ENCODE data around the gene MSX2.

MSX2 gene

GRCh38 chr5:174718880-174719610 lies 5.3 kb upstream of the MSX2 start:
- DNase-seq, result no peak

DNA sequence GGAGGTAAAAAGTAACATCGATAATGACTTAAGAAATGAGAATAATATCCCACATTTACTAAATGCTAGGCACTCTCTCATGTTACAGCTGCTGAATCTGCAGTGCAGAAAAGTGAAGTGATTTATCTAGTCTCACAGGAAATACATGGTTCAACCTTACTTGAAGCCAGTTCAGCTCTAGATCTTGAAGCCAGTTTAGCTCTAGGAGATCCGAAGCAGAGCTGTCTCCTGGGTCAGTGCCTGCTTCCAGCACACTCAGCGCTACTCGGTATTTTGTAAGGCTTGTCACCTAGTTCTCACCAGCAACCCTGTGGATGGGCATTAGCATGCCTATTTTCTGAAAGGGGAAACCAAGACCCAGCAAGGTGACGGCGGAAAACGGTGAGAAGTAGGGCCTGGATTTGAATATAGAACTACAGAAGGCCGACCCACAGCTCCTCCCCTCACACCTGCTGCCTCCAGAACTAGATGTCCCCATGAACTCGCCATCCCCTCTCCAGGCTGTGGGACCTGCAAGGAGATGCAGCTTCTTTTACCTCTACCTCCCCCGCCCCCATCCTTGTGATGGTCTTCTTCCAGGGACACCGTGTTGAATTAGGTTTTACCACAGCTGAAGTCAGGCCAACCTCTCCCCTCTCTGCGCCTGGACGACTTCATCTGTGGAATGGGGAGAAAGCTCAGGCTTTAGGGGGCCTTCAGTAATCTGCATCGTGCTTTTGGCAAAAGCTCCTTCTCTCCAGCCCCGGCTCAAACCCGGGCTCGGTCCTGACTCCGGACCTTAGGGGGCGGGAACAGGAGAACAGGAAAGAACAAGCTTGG lies 4.4 kb upstream of the MSX2 start:
- DNase-seq, result no peak

DNA sequence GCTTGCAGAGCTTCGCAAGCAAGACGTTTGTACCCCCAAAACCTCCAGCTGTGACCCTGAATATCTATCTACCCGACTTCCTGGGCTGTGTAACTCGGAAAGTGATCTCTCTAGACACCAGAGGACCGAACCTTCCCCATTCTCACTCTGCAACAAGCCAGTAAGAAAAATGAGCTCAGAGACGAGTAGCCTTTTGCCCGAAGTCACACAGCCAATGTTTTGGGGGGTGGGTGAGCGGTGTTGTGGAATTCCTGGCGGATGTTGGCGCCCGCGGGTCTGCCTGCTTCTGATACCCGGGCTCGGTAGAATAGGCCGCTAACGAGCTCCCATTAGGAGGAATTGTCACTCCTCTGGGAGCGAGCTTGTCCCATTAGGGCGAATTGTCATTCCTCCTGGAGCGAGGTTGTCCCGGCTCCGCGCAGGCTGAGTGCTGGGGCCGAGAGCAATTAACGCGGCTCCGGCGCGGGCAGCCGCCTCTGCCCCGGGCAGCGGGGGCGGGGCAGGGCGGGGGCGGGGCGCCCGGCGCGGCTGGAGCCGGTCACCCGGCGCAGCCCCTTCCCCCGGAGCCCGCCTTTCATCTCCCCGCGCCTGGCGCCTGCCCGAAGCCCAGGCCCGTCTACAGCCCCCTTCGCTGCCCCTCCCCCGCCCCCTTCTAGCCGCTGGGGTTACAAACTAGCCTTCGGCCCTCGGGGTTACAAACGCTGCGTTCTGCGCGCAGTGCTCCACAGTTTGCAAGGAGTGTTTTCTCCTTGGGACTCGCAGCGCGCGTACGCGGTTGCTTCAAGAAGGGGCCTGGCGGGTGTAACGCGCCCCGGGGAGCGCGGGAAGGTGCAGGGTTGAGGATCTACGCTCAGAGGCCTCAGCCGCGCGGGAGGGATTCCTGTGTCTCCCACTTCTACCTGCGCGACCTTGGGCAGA lies 3.5 kb upstream of the MSX2 start:
- DNase-seq, result no peak

- DNase-seq, result no peak
Measured at GRCh38 chr5:174721530-174722432, 2.6 kb upstream of the MSX2 start.

DNA sequence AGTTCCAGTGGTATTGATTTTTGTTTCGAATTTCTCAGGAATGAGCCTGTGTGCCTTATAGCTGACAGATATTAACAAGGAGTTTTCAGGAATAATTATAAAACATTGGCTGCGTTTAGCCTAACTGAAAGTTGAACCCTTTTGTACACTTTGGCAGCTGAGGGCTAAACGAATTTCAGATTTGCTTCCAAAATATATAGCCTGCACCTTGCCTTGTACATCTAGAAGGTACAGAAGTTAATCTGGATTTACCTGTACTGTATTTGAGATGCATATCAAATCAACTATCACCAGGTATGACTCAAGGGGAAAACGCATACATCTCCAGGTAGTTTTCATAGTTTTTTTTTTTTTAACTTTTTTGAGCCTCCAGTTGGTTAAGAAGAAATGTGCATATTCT lies 1.9 kb upstream of the MSX2 start:
- DNase-seq, result no peak

- DNase-seq, result no peak
Measured at GRCh38 chr5:174723315-174723978, 935 bp upstream of the MSX2 start.

DNA sequence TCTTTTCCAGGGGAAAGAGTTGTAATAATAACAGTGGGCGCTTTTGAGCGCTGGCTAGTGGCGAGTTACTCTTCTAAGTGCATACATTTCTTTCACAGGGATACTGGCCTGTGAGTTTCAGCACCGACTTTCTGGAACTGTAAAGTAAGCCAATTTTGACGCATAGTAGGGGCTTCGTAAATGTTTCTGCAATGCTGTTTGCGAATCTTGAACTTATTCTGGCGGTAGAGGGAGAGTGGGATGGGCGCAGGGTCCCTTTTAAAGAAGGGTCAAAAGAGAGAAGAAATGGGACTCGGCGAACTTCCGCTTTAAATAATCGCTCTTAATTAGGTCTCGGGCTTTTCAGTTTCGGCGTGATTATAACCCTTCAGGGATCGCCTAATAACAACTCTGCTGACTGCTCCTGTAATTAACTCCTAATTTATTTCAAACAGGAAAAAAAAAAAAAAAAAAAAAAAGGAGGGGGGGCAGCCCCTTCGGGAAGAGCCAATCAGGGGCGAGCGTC lies 351 bp upstream of the MSX2 start:
- DNase-seq, result no peak

DNA sequence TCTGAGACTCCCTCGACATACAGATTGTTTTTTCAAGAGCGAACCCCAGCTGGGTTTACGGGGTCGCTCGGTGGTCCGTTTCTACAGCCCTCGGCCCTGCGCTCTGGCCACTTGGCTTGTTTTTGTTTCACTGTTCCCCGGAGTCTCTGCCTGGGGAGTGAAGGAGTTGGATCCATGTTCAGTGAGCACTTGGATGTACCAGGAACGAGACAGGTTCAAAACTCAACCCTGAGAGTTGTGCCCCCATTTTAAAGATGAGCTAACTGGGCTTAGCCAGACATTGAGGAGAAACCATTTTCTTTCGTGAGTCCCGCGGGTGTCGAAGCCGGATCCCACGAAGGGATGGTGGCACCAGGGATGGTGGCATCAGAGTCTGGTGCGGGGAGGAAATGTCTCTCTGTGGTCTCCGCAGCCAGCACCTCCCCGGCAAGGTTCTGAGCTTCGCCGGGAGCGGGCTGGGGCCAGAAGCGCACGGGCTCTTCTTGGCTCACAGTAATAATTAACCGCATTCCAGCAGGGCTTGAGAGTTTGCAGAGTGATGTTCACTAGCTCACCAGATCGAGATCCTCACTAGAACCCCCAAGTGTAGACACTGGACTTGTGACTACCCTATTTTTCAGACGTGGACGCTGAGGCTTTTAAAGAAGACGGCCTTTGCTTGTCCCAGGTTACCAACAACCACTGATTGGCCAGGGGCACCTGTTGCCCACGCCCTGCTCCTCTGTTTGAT lies 1.0 kb downstream of the MSX2 start:
- no peak for DNase-seq

DNA sequence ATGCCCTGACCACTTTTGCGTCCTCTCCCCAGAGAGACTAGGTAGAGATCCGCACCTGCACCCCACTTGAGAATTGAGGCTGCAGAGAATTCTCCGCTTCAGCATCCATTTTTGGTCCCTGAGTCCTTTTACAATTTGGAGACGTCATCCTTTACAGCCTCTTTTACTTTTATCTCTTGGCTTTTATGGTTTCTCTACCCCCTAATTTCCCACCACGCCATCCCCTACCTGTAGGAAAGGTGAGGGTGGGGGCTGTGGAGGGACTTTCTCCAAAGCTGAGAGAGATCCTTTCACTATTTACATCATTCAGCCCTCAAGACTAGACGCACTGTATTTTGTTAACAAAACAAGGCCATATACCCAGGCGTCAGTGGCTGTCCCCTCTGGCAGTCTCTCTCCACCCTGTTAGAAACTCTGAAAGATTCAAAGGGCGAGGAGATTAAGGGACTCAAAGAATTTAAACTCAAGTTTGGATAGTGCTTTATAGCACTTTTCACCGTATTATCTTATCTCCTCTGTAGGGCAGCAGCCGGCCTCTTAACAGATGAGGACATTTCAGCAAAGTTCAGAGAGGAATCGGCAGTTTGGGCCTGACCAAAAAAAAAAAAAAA lies 1.7 kb downstream of the MSX2 start:
- no peak for DNase-seq

DNA sequence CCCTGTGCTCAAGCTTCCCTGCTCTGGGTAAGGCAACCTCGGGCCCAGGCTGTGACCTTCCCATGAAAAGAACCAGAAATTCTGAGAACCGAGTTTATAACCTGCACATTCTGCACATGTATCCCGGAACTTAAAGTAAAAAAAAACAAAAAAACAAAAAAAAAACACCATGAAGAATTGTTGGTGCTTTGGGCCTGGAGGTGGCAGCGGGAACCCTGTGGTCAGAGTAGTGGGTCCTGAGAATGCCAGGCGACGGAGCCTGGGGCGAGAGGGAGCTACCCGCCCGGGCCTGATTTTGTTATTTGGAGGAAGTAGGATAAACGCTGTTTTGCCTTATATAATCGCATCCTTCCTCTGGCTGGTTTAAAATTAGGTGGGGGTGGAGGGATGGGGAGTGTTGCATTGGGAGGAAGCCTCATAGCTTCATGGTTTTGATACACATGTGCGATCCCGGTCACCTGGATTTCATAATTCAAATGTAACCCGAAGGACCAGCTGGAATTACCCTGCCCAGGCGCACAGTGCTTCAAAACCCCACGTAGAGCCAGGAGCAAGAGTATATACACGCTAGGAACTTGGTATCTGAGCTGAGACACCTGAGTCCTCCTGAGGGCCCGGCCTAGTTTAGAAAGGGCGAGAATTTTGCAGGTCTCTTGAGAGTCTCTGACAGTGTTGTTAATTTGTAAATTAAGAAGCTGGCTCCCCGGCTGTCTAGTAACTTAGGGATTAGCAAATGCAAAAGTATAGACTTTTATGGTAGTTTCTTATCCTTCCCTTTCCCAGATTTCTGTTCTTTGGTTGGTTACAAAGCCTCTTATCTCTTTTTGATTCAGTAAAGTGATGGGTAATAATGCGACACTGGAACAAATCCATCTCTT lies 2.8 kb downstream of the MSX2 start:
- no peak for DNase-seq

DNA sequence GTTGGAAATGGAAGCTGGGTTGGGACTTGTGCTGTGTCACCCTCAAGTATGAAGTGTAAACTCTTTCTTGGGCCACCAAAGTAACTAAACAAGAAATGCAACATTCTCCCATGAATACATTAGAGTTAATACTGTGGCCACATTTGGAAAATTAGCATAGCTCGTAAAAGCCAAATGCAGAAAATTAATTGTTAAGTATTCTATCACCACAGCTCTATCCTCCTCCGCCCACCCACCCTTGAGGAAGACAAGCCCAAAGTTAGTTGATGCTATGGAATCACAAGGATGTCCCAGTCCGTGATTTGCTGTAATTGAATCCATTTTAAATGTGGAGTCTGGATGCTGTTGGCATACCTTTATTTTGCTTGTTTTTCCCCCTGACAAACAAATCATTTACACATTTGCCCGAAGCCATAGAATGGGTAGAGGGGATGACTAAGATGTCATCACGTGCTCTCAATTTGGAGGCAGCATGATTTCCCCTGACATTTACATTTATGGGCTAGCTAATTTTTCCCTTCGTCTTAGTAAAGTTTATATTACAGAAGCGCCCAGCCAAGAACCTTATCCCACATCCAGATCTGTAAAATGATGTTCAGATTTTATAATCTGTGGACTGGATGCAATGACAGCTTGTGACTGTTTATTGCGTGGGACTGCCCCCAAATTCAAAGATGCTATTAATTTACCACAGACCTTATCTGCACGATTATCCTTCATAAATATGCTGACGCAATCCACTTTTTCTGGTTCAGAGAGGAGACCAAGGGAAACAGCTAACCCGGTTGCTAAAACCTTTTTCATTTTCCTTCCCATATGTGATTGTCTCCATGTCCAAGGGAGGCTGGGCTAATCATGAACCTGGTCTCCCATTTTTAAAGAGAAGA lies 3.7 kb downstream of the MSX2 start:
- DNase-seq, result no peak

- DNase-seq, result no peak
Measured at GRCh38 chr5:174729075-174729680, 4.8 kb downstream of the MSX2 start.

DNA sequence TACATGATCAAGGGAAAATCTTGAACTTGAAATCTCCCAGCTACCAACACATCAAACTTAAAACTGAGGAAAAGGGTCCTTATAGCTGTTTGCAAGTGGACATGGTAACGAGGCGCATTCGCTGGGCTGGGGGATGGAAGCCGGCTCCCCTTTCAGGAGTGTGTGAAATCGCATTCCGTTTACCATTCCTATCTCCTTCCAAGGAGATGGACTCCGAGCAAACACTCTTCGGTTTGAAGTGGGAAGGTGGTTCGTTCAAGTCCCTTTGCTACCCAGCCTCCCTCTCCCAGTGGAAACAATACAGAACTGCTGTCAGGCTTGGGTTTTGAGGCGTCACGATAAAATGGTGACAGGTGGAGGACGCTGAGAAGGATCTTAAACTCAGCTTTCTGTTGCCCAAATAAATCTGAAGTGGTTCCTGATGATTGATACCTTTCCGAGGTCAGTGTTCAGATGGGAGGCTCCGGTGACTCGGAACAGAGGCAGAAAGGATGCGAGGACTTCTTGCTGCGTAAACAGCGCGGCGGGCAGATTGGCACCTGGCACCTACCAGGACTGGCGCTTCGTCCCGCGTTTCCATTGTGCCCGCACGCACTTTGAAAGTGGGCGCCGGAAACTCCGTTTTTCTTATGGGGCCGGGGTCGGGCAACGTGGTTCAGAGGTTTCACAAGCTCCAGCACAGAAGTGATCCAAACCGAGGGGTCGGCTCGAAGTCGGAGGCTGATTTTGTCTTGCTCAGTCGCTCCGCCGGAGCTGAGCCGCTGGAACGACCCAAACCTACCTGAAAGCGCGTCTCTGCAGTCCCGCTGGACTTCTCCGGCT lies 7.0 kb downstream of the MSX2 start:
- no peak for DNase-seq

- DNase-seq, result no peak
Measured at GRCh38 chr5:174732036-174733020, 7.9 kb downstream of the MSX2 start.

DNA sequence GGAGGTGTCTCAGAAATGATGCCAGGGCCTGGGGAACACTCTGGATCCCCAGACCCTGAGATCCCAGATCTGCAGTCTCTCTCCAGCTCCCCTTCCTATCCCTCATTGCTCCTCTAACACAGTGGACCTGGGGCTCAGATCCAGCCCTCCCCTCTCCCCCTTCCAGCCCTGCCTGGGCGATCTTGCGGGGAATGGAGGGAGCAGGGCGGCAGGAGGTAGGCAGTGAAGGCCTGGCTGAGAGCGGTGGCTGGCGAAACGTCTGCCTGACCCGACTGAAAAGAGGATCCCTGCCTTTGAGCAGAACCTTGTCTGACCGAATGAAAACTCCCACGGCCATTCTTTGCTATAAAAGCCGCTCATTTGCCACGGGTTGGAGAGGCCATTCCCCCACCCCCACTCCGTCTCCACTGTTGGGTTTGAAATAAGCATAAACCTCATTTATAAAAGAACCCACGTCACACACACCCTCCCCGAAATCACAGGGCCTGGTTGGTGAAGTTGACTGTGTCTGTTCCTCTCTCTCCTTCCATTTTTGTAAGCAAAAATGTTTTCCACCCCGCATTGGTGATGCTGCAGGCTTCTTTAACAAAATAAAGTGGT lies 8.8 kb downstream of the MSX2 start:
- no peak for DNase-seq

Data from CD4-positive, alpha-beta T cell treated with Interleukin-4 for 4 hours (primary cell).